Jurkat, Clone E6-1 (cell line): ENCODE measurements around the gene TEN1.

Experiments used
- DNase-seq: peaks from one replicate; pipeline ENCODE4 v3.0.0-alpha.2; 2011; ENCODE audit warnings: low read depth, low spot score
- H3K4me3 ChIP-seq: 2 replicates; pipeline ENCODE4 v1.5.1; 2011; ENCODE audit warnings: mild to moderate bottlenecking, low read length, control low read depth, moderate library complexity

The TEN1 gene

DNA sequence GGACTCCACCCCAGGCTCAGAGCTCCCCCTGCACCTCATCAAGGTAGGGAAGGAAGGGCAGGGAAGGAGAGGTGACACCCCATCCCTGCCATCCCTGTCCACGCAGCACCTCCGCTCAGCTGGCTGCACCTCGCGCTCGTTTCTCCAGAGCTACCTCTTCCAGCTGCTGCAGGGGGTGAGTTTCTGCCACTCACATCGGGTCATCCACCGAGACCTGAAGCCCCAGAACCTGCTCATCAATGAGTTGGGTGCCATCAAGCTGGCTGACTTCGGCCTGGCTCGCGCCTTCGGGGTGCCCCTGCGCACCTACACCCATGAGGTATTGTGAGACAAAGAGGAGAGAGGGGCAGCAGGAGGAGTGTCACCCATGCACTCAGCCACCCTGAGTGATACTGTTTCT is 23.1 kb downstream of the TEN1 start:
- no peak for DNase-seq
- H3K4me3 ChIP-seq = no peak overlapping the region

DNA sequence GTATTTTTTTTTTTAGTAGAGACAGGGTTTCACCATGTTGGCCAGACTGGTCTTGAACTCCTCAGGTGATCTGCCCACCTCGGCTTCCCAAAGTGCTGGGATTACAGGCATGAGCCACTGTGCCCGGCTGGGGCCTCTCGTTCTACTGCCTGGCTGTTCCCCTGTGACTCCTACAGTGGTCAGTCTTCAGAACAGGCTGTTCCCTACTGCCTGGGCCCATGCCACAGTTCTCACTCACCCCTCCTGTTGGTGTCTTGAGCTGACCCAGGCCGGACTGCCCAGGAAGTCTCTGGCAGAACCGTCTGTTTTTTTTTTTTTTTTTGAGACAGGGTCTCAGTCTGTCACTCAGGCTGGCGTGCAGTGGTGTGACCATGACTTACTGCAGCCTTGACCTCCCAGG is 24.9 kb downstream of the TEN1 start:
- H3K4me3 ChIP-seq = no peak overlapping the region
- DNase-seq = no peak

DNA sequence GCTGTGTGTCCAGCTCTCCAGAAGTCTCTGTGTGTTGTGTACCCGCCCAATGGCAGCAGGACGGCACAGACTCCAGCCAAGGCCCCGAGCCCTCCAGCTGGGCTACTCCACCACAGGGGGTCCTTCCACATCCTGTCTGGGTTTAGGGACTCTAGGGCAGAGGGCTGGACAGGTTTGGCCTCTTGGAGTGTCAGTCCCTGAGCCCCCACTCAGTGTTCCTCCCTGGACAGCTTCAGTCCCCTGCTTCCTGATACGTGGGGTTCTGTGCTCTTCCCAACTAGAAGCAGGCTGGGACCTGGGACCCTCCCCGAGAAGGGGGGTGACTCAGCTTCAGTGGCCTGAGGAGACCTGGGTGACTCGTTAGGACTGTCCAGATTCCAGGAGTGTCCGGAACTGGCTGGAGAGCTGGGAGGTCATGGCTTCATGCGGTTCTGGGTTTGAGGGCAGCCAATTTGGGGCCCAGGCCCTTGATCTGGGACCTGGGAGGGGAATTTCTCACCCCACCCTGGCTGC is 25.8 kb downstream of the TEN1 start:
- H3K4me3 ChIP-seq = no peak overlapping the region
- no peak for DNase-seq

DNA sequence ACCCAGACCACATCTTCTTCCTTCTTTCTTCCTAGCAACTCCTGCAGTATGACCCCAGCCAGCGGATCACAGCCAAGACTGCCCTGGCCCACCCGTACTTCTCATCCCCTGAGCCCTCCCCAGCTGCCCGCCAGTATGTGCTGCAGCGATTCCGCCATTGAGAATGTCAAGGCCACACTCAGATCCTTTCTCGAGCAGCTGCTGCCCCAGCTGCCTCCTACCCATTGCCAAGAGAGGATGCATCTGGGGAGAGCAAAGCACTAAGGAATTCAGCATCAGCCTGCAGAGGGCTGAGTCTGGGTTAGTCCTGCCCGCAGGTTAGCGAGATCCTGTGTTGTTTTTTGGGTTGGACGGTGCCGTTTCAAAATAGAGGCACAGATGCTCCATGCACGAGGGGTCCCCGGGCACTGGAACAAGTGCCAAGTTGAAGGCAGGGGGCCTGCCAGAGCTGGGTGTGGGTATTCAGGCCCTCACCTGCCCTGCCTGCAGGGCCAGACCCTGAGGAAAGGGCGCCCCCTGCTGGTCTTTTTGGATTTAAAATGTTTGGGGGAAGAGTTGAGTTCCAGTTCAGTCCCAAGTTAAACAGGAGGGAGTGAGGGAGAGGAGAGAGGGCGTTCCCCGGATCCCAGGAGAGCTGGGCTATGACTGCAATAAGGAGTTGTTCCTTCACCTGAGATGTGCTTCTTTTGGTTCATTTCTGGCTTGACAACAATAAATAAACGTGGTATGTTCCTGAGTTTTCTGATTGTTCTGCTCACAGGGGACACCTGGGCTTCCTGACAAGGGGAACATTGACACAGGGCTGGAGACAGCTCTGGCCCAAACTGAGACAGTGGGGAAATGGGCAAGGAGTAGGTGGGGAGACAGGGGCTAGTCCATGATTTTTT is 26.5 kb downstream of the TEN1 start:
- peak; percentile 53 for DNase-seq
- H3K4me3 ChIP-seq = no peak overlapping the region

DNA sequence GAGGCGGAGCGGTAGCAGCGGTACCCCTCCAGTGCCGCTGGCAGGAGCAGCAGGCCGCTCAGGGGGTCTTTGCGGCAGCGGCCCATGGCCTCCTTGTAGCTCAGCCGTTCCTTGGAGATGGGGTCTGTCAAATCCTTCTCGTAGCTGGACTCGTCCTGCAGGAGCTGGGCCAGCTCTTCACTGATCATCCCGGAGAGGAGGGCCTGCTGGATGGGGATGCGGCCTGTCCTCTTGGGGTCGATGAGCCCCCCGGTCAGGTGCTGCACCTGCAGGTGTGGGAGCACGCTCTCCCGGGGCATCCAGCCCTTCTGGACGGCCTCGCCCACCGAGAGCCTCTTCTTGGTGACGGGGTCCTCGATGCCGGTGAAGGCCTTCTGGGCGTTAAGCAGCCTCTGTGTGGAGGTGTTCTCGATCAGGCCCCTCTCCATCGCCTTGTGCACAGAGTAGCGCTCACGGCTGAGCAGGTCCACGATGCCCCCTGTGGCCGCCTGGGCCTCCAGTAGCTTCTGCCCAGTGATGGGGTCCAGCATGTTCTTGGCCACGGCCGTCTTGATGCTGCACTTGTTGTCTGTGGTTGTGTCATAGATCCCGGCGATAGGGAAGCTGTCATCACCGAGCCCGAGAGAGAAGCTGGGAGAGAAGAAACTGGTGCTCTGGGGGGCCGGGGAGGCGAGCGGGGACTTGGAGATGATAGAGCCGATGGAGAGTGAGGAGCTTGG is 28.2 kb downstream of the TEN1 start:
- DNase-seq = no peak
- no peak overlapping the region for H3K4me3 ChIP-seq

DNA sequence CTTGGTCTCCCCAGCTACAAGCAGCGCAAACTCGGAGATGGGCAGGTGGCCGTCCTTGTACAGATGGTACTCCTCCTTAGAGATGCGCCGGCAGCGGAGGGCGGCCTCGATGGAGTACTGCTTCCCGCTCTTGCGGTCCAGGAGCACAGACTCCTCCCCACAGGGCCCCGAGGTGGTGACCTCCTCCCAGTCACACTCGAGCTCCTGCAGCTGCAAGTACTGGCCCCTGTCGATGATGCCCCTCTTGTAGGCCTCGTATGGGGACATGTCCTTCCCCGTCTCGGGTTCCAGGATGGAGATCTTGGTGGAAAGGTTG is 28.8 kb downstream of the TEN1 start:
- no peak overlapping the region for H3K4me3 ChIP-seq
- DNase-seq = no peak

DNA sequence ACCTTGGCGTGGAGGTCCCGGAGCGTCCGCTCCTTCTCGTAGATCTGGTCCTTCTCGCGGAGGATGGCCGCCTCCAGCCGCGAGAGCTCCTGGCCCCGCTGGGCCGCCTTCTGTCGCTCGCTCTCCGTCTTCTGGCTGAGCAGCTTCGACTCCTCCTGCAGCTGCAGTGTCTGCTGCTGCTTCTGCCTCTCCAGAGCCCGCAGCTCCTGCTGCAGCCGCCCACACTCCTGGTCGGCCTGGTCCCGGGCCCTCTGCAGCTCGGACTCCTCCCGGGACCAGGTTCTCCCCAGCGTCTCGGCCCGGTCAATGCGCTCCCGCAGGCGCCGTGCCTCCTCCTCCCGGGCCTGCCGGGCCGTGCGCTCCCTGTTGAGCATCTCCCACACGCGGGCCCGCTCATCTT is 29.2 kb downstream of the TEN1 start:
- no peak for DNase-seq
- no peak overlapping the region for H3K4me3 ChIP-seq

DNA sequence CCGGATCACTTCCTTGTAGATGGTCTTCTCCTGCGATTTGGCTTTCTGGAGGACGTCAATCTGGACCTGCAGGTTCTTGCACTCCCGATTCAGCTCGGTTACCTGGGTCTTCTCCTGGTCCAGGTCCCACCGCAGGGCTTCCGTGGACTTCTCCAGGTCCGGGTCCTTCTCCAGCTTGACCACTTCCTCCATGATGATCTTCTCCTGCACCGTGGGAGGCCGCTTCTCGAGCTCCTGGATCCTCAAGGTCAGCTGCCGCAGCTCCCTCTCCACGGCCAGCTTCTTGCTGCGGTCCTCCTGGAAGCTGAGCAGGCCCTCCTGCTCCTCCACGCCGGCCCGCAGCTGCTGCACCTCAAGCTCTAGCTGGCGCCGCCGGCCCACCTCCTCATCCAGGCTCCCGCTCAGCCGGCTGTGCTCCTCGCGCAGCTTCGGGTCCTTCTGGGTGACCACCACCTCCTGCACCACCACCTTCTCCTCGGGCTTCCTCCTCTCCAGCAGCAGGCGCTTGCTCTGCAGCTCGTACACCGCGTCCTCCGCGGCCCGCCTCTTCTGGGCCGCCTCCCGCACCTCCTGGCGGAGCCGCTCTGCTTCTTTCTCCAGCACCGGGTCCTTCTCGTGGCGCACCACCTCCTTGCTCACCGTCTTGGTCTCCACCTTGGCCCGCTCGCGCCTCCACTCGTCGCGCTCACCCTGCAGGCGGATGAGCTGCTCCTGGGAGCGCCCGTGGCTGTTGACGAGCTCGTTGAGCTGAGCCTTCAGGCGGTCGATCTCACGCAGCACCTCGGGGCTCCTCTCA is 29.8 kb downstream of the TEN1 start:
- DNase-seq = no peak

DNA sequence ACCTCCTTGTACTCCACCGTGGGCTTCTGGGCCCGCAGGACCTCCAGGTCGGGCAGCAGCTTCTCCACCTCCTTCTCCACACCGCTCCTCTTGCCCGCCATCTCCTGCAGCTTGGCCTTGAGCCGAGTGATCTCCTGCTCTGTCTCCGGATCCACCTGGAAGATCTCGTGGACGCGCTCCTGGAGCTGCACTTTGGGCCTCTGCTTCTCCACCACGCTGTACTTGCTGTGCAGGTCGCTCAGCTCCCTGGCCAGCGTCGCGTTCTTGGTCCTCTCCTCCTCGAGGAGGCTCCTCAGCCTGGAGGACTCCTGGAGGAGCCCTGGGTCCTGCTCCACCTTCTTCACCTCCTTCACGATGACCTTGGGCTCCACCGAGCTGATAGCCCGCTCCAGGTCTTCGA is 30.4 kb downstream of the TEN1 start:
- H3K4me3 ChIP-seq = no peak overlapping the region
- no peak for DNase-seq

More for the DNA sequence above, 29.8 kb downstream of the TEN1 start:
- no peak overlapping the region for H3K4me3 ChIP-seq

DNA sequence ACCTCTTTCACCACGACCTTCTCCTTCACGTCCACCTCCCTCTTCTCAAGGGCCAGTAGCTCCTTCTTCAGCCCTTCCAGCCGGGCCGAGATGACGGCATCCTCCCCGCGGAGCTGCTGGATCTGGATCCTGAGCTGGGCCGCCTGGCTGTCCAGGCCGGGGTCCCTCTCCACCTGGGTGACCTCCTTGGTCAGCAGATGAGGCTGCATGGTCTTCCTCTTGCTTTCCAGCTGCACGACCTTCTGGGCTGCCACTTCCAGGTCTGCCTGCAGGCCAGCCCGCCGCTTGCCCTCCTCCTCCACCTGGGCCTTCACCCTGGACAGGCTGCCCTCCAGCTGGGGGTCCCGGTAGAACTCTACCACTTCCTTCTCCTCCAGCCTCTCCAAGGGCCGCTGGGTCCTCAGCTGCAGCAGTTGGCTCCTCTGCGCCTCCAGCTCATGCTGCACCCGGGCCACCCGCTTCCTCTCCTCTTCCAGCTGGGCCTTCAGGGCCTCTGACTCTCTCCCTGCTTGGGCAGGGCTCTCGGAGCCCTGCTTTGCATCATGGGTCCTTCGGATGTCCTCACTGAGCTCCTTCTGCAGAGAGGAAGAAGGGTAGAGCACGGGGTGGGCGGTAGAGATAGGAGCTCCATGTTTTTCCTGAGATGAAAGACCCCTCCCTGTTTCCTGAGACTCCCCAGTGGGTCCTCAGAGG is 31.1 kb downstream of the TEN1 start:
- H3K4me3 ChIP-seq = no peak overlapping the region
- no peak for DNase-seq

DNA sequence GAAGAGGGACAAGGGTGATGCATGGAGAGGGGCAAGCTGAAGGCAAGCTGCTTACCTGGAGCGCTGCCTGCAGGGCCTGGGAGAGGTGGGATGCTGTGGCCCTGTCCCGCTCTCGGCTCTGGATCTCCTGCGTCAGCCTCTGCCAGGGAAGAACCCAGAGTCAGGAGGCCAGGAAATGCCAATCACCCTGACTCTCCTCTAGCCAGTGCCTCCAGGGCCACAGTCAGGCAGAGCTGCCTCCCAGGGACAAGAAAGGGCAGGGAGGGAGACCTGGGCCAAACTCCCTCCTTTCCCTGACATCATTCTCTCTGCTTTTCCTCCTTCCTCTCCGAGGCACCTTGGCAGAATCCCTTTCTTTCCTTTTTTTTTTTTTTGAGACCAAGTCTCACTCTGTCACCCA is 32.9 kb downstream of the TEN1 start:
- H3K4me3 ChIP-seq = no peak overlapping the region
- no peak for DNase-seq

DNA sequence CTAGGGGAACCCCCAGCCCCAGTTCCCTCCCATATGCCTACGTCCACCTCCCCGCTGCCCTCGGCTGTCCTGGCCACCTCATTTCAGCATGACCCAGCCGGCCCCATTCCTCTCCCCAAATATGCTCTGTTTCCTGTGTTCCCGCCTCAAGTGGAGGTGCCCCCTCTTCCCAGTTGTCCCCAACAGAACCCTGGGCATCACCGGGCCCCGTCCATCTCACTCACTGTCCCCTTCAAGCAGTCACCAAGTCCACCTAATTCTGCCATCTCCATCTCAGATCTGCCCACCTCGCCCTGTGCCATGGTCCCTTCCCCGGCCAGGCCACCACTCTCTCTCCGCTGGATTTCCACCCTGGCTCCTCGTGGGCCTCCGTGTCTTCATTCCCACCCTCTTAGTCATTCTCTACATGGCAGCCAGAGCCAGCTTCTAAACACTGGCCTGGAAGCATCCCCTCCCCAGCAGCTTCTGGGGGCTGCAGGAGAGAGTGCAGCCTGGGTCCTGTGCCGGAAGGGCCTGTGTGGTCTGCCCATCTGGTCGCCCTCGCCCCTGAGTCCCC is 34.4 kb downstream of the TEN1 start:
- H3K4me3 ChIP-seq = no peak overlapping the region
- DNase-seq = no peak

DNA sequence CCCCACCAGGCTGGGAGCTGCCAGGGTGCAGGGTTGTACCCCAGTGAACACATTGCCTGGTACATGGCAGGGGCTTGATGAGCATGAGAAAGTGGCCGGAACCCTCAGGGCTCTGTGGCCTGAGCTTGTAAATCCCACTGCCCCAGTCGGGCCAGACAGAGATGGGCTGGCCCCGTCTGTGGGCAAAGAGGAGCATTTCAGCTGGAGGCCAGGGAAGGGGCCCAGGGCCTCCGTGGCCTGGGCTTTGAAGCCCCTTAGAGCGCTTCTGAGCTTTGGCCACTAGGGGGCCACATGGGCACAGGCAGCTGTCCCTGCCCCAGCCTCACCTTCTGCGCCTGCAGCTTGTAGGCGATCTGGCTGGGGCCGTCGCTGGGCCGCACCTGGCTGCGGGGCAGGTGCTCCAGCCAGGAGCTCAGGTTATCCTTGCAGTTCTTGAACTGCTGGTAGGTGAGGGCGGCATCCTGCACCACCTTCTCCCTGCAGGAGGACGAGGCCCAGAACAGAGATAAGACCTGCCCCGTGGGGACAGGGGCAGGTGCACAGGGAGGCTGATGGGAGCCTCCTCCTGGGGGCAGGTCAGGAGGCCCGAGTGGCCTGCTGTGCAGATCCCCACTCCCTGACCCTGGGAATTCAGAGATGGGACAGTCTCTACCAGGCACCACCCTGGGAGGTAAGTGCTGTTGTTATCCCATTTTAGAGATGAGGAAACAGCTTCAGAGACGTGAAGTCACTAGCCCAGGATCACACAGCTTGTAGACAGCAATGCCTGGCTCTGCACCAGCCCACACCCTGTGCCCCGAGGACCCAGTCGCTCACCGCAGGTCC is 35.3 kb downstream of the TEN1 start:
- DNase-seq = peak; percentile 70
- no peak overlapping the region for H3K4me3 ChIP-seq

DNA sequence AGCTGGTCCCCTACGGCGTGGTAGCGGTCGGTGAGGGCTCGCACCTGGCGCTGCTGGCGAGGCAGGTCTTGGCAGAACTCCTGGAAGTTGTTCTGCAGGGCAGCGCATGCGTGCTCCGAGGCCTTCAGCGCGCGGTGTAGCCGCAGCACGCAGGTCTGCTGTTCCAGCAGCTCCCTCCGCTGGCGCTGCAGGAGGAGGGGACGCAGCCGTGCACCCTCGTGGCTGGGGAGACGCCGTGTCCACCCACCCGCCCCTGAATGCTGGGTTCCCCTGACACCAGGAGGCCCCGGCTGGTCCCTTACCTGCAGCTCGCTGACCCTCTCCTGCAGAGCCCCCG is 35.9 kb downstream of the TEN1 start:
- no peak overlapping the region for H3K4me3 ChIP-seq
- DNase-seq = no peak

DNA sequence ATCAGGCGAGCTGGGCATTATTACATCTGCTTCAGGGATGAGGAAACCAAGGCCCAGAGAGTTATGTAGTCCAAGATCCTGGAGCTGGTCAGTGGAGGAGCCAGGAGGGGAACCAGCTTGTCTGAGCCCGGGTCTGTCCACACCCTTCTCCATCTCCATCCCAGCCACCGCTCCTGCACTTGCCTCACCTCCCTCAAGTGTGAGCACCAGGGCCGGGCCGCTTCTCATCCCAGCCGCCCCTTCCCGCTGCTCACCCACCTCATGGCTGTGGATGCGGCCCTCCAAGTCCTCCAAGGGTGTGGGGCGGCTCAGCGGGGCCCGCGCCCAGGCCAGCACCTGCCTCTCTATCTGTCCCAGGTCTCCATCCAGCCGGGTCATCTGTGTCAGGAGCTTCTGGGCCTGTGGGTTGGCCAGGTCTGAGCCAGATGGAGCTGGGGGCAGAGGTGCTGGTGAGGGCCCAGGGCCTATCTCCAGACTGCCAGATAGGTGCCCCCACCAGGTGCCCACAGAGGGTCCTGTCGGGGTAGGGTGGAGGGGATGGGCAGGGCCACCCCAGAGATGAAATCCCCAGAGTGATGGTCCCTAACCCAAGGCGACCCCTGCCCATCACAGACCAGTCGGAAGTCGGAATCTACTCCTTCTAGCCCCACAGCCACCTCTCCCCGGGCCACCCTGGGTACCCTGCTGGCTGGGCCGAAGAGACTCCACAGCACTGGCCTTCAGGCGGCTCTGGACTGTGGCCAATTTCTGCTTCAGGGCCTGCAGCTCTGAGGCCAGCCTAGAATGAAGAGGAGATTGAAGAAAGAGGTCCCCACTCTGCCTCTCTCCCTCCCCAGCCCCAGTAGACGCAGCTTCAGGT is 38.7 kb downstream of the TEN1 start:
- no peak for DNase-seq
- no peak overlapping the region for H3K4me3 ChIP-seq

DNA sequence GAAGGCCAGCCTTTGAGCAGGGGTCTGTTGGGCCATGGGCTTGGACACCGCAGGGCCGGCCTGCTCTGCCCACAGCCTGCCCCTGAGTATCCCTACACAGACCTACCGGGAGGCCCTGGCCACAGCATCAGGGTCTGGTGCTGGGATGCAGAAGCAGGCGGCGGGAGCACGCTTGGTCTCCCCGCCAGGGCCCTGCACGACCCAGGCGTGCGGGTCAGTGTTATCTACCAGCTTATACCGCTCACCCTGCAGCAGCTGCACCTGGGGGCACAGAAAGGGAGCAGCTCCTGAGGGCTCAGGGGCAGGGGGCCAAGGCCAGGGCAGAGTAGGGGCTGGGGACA is 39.3 kb downstream of the TEN1 start:
- no peak overlapping the region for H3K4me3 ChIP-seq
- no peak for DNase-seq

DNA sequence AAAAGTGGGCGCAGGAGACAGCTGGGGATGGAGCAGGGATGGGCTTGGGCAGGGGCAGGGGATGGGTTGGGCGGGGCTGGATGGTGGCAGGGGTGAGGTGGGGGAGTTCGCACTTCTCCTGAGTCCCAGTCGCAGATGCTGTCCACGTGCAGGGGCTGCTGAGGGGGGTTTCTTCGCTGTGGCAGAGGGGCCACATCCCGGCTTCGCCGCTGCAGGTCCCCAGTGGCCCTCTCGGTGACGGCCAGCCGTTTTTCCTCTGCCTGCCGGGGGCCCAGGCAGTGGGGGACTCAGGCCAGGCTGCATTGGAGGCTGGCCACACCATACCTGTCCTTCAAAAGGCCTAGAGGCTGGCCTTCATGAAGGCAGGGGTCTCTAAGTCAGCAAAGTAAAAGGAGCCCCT is 39.8 kb downstream of the TEN1 start:
- H3K4me3 ChIP-seq = no peak overlapping the region
- DNase-seq = no peak
